NB4 (cell line): ENCODE measurements around the gene CFAP157.

ENCODE experiments used
- DNase-seq: peaks from one replicate; pipeline ENCODE4 v3.0.0; 2010; ENCODE audit warnings: low read depth
- H3K4me3 ChIP-seq: one replicate; pipeline ENCODE4 v1.5.1; 2011; ENCODE audit warnings: mild to moderate bottlenecking, low read depth, low read length, moderate library complexity
- CTCF ChIP-seq: IDR thresholded peaks from one replicate; pipeline ENCODE4 v1.5.1; 2012; ENCODE audit warnings: low read depth, low read length
- MAX ChIP-seq: IDR thresholded peaks from 2 replicates; pipeline ENCODE4 v1.6.1; 2011; ENCODE audit warnings: low read depth, low read length
- MYC ChIP-seq: IDR thresholded peaks from 2 replicates; pipeline ENCODE4 v1.6.1; 2011; ENCODE audit warnings: low read depth, low read length
- POLR2A ChIP-seq: IDR thresholded peaks from 2 replicates; pipeline ENCODE4 v1.6.1; 2011; ENCODE audit warnings: mild to moderate bottlenecking; ENCODE audit not compliant: insufficient read length; ENCODE audit errors: extremely low read depth

CFAP157 gene

GRCh38 chr9:127679506-127679905, 27.3 kb upstream of the CFAP157 start:
- DNase-seq: no peak
- no peak overlapping the region for H3K4me3 ChIP-seq
- TF ChIP-seq POLR2A: no peak
- TF ChIP-seq MAX: no peak
- no peak for TF ChIP-seq CTCF
- no peak for TF ChIP-seq MYC

GRCh38 chr9:127680226-127680625, 26.6 kb upstream of the CFAP157 start:
- DNase-seq: no peak
- H3K4me3 ChIP-seq: no peak overlapping the region
- TF ChIP-seq CTCF (no peak), MYC (no peak), MAX (no peak), POLR2A (no peak)

- H3K4me3 ChIP-seq: no peak overlapping the region
- DNase-seq: no peak
- no peak for TF ChIP-seq MAX
- no peak for TF ChIP-seq CTCF
- TF ChIP-seq POLR2A: no peak
- no peak for TF ChIP-seq MYC
Observed at GRCh38 chr9:127680846-127681245, 25.9 kb upstream of the CFAP157 start.

- no peak for DNase-seq
- TF ChIP-seq CTCF: no peak
- no peak for TF ChIP-seq MYC
- no peak for TF ChIP-seq POLR2A
- no peak for TF ChIP-seq MAX
- H3K4me3 ChIP-seq: no peak overlapping the region
Observed at GRCh38 chr9:127682351-127683136, 24.2 kb upstream of the CFAP157 start.

GRCh38 chr9:127683723-127684122, 23.1 kb upstream of the CFAP157 start:
- no peak for DNase-seq
- H3K4me3 ChIP-seq: no peak overlapping the region
- TF ChIP-seq MYC (no peak), MAX (no peak), POLR2A (no peak), CTCF (no peak)
